Progenitor cell of endocrine pancreas (in vitro differentiated cells): ENCODE data around the gene MROH7. TPM values are rescaled to one million over a fixed set of nuclear protein-coding genes. Genes with fewer than 3 reads are reported as not detected.

Source experiments
- DNase-seq: peaks from one replicate; pipeline ENCODE4 v3.0.0; 2021; ENCODE audit warnings: low spot score; ENCODE audit not compliant: unreplicated experiment
- H3K27ac Mint-ChIP-seq: 2 replicates; pipeline ENCODE4 v1.8.0; 2021; ENCODE audit warnings: mild to moderate bottlenecking, moderate library complexity, mixed read lengths
- H3K27me3 Mint-ChIP-seq: 2 replicates; pipeline ENCODE4 v1.8.0; 2021; ENCODE audit warnings: mixed read lengths
- H3K36me3 Mint-ChIP-seq: 2 replicates; pipeline ENCODE4 v1.8.0; 2022; ENCODE audit warnings: mixed read lengths; ENCODE audit not compliant: insufficient read depth
- H3K4me1 Mint-ChIP-seq: 2 replicates; pipeline ENCODE4 v1.8.0; 2021; ENCODE audit warnings: low read depth, mixed read lengths
- H3K4me3 Mint-ChIP-seq: 2 replicates; pipeline ENCODE4 v1.8.0; 2021; ENCODE audit warnings: low read depth, mild to moderate bottlenecking, moderate library complexity, mixed read lengths
- H3K9me3 Mint-ChIP-seq: 2 replicates; pipeline ENCODE4 v1.8.0; 2021; ENCODE audit warnings: low read depth, mixed read lengths
- CTCF ChIP-seq: fragments of 200-600 bp; sonication (generic); IDR thresholded peaks from one replicate; pipeline ENCODE4 v1.5.0; 2021; ENCODE audit warnings: antibody characterized with exemption, mild to moderate bottlenecking; ENCODE audit not compliant: unreplicated experiment
- total RNA-seq: library from RNA; stranded (reverse); gene quantifications from 2 replicates; pipeline ENCODE4 v1.2.1, GENCODE V29; 2021

Gene MROH7
- total RNA-seq, 1 donor from 2014 or later = 0.50 TPM

GRCh38 chr1:54650417-54650816 is 8.8 kb downstream of the MROH7 start:
- no peaks in the 10 kb centered on the region for H3K27me3 Mint-ChIP-seq
- H3K4me3 Mint-ChIP-seq = no peak overlapping the region
- no peak for DNase-seq
- no peak overlapping the region for H3K27ac Mint-ChIP-seq
- H3K36me3 Mint-ChIP-seq = no peaks in the 10 kb centered on the region
- H3K4me1 Mint-ChIP-seq = peaks cover 31% of the 10 kb centered on the region
- no peak for TF ChIP-seq CTCF
- no peaks in the 10 kb centered on the region for H3K9me3 Mint-ChIP-seq

GRCh38 chr1:54651608-54652007 is 10.0 kb downstream of the MROH7 start:
- TF ChIP-seq CTCF = no peak
- Mint-ChIP-seq H3K4me3 (no peak overlapping the region), H3K4me1 (peaks cover 31% of the 10 kb centered on the region), H3K27ac (no peak overlapping the region), H3K36me3 (no peaks in the 10 kb centered on the region), H3K27me3 (no peaks in the 10 kb centered on the region), H3K9me3 (no peaks in the 10 kb centered on the region)
- no peak for DNase-seq

- no peaks in the 10 kb centered on the region for H3K36me3 Mint-ChIP-seq
- no peak overlapping the region for H3K27ac Mint-ChIP-seq
- no peak for TF ChIP-seq CTCF
- no peak for DNase-seq
- H3K4me3 Mint-ChIP-seq = no peak overlapping the region
- H3K9me3 Mint-ChIP-seq = no peaks in the 10 kb centered on the region
- H3K4me1 Mint-ChIP-seq = peaks cover 31% of the 10 kb centered on the region
- H3K27me3 Mint-ChIP-seq = no peaks in the 10 kb centered on the region
These were observed 10.6 kb downstream of the MROH7 start for GRCh38 chr1:54652168-54652567.

GRCh38 chr1:54653036-54653435 is 11.4 kb downstream of the MROH7 start:
- H3K9me3 Mint-ChIP-seq = peaks cover 2% of the 10 kb centered on the region
- no peak overlapping the region for H3K27ac Mint-ChIP-seq
- H3K27me3 Mint-ChIP-seq = no peaks in the 10 kb centered on the region
- no peak for TF ChIP-seq CTCF
- peaks cover 31% of the 10 kb centered on the region for H3K4me1 Mint-ChIP-seq
- H3K36me3 Mint-ChIP-seq = no peaks in the 10 kb centered on the region
- no peak overlapping the region for H3K4me3 Mint-ChIP-seq
- DNase-seq = no peak

GRCh38 chr1:54658164-54658913 is 16.8 kb downstream of the MROH7 start:
- Mint-ChIP-seq H3K36me3 (no peaks in the 10 kb centered on the region), H3K27me3 (no peaks in the 10 kb centered on the region), H3K27ac (no peak overlapping the region), H3K9me3 (peaks cover 8% of the 10 kb centered on the region), H3K4me1 (no peaks in the 10 kb centered on the region), H3K4me3 (no peak overlapping the region)
- no peak for DNase-seq
- no peak for TF ChIP-seq CTCF
